ENCODE measurements around the gene SCN2B. TPM values are rescaled to one million over a fixed set of nuclear protein-coding genes. Genes with fewer than 3 reads are reported as not detected.
"Not testable (repeated sequence)": the region's sequence is repeated elsewhere in the genome, so short reads cannot be mapped to it uniquely, and the experiment has no call there.

The SCN2B gene
- total RNA-seq, 1 donor from 2014 or later = 0.49 TPM

- no peak overlapping the region for H3K27ac ChIP-seq
- peaks cover 8% of the 10 kb centered on the region for H3K4me1 ChIP-seq
- TF ChIP-seq CTCF (IDR thresholded peaks at IDR 0.05) (no peak), POLR2A (IDR thresholded peaks at IDR 0.05) (no peak), POLR2AphosphoS5 (IDR thresholded peaks at IDR 0.05; ENCODE audit: insufficient read depth in 1 of 2, low read depth in 1 of 2) (no peak)
- no peaks in the 10 kb centered on the region for H3K27me3 ChIP-seq
- no peaks in the 10 kb centered on the region for H3K9me3 ChIP-seq
- no peak overlapping the region for H3K4me3 ChIP-seq
- no peaks in the 10 kb centered on the region for H3K36me3 ChIP-seq
- DNase-seq (ENCODE audit: extremely low spot score in 2 of 2) = no peak
- intact Hi-C loops (cut with DNase I) = loop anchor here (10.0 kb wide), 1 partner anchor 156 kb away; the partner anchor contains the start of gene UBE4A
These were observed 22.7 kb upstream of the SCN2B start for GRCh38 chr11:118199135-118199534.

- H3K27ac ChIP-seq = no peak overlapping the region
- no peak for TF ChIP-seq POLR2A (IDR thresholded peaks at IDR 0.05)
- TF ChIP-seq POLR2AphosphoS5 (IDR thresholded peaks at IDR 0.05; ENCODE audit: insufficient read depth in 1 of 2, low read depth in 1 of 2) = peak in 1 of 2 donors; percentile 24
- TF ChIP-seq CTCF (IDR thresholded peaks at IDR 0.05) = peak; percentile 51 to 88 (median 78)
These were observed 21.9 kb upstream of the SCN2B start for GRCh38 chr11:118198370-118198769.

GRCh38 chr11:118194835-118195627, 18.6 kb upstream of the SCN2B start:
- Histone ChIP-seq H3K4me3 (no peak overlapping the region), H3K27me3 (no peaks in the 10 kb centered on the region), H3K27ac (peak overlapping the region; percentile 30), H3K9me3 (no peaks in the 10 kb centered on the region), H3K4me1 (peaks cover 8% of the 10 kb centered on the region), H3K36me3 (no peaks in the 10 kb centered on the region)
- intact Hi-C loops (cut with DNase I) = loop anchor here (10.0 kb wide), 1 partner anchor 160 kb away; the partner anchor contains the start of gene UBE4A
- no peak for DNase-seq (ENCODE audit: extremely low spot score in 2 of 2)
- TF ChIP-seq POLR2AphosphoS5 (IDR thresholded peaks at IDR 0.05; ENCODE audit: insufficient read depth in 1 of 2, low read depth in 1 of 2) (peak; percentile 20 to 74), POLR2A (IDR thresholded peaks at IDR 0.05) (no peak)

More at GRCh38 chr11:118198370-118198769, 21.9 kb upstream of the SCN2B start:
- H3K4me1 ChIP-seq = peaks cover 8% of the 10 kb centered on the region
- intact Hi-C loops (cut with DNase I) = loop anchor here (10.0 kb wide), 1 partner anchor 156 kb away; the partner anchor contains the start of gene UBE4A
- no peaks in the 10 kb centered on the region for H3K36me3 ChIP-seq
- no peak overlapping the region for H3K4me3 ChIP-seq
- H3K27me3 ChIP-seq = no peaks in the 10 kb centered on the region
- DNase-seq (ENCODE audit: extremely low spot score in 2 of 2) = no peak
- no peaks in the 10 kb centered on the region for H3K9me3 ChIP-seq

- Histone ChIP-seq H3K27ac (no peak overlapping the region), H3K27me3 (no peaks in the 10 kb centered on the region), H3K4me1 (peaks cover 8% of the 10 kb centered on the region), H3K36me3 (no peaks in the 10 kb centered on the region), H3K4me3 (no peak overlapping the region), H3K9me3 (no peaks in the 10 kb centered on the region)
- no peak for DNase-seq (ENCODE audit: extremely low spot score in 2 of 2)
- TF ChIP-seq CTCF (IDR thresholded peaks at IDR 0.05) (no peak), POLR2A (IDR thresholded peaks at IDR 0.05) (no peak), POLR2AphosphoS5 (IDR thresholded peaks at IDR 0.05; ENCODE audit: insufficient read depth in 1 of 2, low read depth in 1 of 2) (no peak)
- intact Hi-C loops (cut with DNase I) = loop anchor here (10.0 kb wide), 1 partner anchor 161 kb away; the partner anchor contains the start of gene UBE4A
These were observed 17.6 kb upstream of the SCN2B start for GRCh38 chr11:118193910-118194566.

GRCh38 chr11:118192817-118193216, 16.4 kb upstream of the SCN2B start:
- not testable (repeated sequence) for H3K9me3 ChIP-seq; H3K27me3 ChIP-seq; DNase-seq (ENCODE audit: extremely low spot score in 2 of 2); H3K27ac ChIP-seq; H3K4me3 ChIP-seq; H3K4me1 ChIP-seq; H3K36me3 ChIP-seq
- intact Hi-C loops (cut with DNase I) = loop anchor here (10.0 kb wide), 1 partner anchor 162 kb away; the partner anchor contains the start of gene UBE4A

- intact Hi-C loops (cut with DNase I) = loop anchor here (10.0 kb wide), 1 partner anchor 164 kb away; the partner anchor contains the start of gene UBE4A
- H3K27ac ChIP-seq; H3K36me3 ChIP-seq; H3K27me3 ChIP-seq; H3K4me1 ChIP-seq; DNase-seq (ENCODE audit: extremely low spot score in 2 of 2); H3K4me3 ChIP-seq; H3K9me3 ChIP-seq: not testable (repeated sequence)
These were observed 14.6 kb upstream of the SCN2B start for GRCh38 chr11:118190942-118191506.

All from vagina (tissue), 2 donors.